Measurements from ENCODE around the gene PIK3CA. TPM values are rescaled to one million over a fixed set of nuclear protein-coding genes. Genes with fewer than 3 reads are reported as not detected.

Gene PIK3CA
- total RNA-seq, 1 donor from 2014 or later = 20.0 TPM

GRCh38 chr3:179136195-179136594, 12.0 kb upstream of the PIK3CA start:
- no peaks in the 10 kb centered on the region for H3K4me1 Mint-ChIP-seq (ENCODE audit: low read depth, unreplicated experiment)
- H3K4me3 Mint-ChIP-seq (ENCODE audit: unreplicated experiment) = no peak overlapping the region
- H3K9me3 Mint-ChIP-seq (ENCODE audit: unreplicated experiment) = peaks cover 7% of the 10 kb centered on the region
- no peaks in the 10 kb centered on the region for H3K36me3 Mint-ChIP-seq (ENCODE audit: unreplicated experiment)
- H3K27ac Mint-ChIP-seq (ENCODE audit: unreplicated experiment) = no peak overlapping the region
- TF ChIP-seq CTCF (IDR thresholded peaks at IDR 0.05; ENCODE audit: partially characterized antibody, unreplicated experiment) = no peak
- DNase-seq = no peak
- peaks cover 3% of the 10 kb centered on the region for H3K27me3 Mint-ChIP-seq (ENCODE audit: unreplicated experiment)

- peaks cover 5% of the 10 kb centered on the region for H3K9me3 Mint-ChIP-seq (ENCODE audit: unreplicated experiment)
These were observed 6.3 kb upstream of the PIK3CA start for GRCh38 chr3:179141890-179142289.

GRCh38 chr3:179146911-179147513, 1.1 kb upstream of the PIK3CA start:
- Mint-ChIP-seq H3K27ac (ENCODE audit: unreplicated experiment) (no peak overlapping the region), H3K27me3 (ENCODE audit: unreplicated experiment) (peaks cover 2% of the 10 kb centered on the region), H3K4me1 (ENCODE audit: low read depth, unreplicated experiment) (peaks cover 15% of the 10 kb centered on the region), H3K4me3 (ENCODE audit: unreplicated experiment) (no peak overlapping the region), H3K36me3 (ENCODE audit: unreplicated experiment) (no peaks in the 10 kb centered on the region), H3K9me3 (ENCODE audit: unreplicated experiment) (peaks cover 8% of the 10 kb centered on the region)
- peak; percentile 76 for TF ChIP-seq CTCF (IDR thresholded peaks at IDR 0.05; ENCODE audit: partially characterized antibody, unreplicated experiment)
- no peak for DNase-seq

More at GRCh38 chr3:179141890-179142289, 6.3 kb upstream of the PIK3CA start:
- Mint-ChIP-seq H3K27ac (ENCODE audit: unreplicated experiment) (no peak overlapping the region), H3K4me1 (ENCODE audit: low read depth, unreplicated experiment) (no peaks in the 10 kb centered on the region), H3K4me3 (ENCODE audit: unreplicated experiment) (no peak overlapping the region), H3K36me3 (ENCODE audit: unreplicated experiment) (no peaks in the 10 kb centered on the region), H3K27me3 (ENCODE audit: unreplicated experiment) (peaks cover 3% of the 10 kb centered on the region)
- DNase-seq = no peak
- no peak for TF ChIP-seq CTCF (IDR thresholded peaks at IDR 0.05; ENCODE audit: partially characterized antibody, unreplicated experiment)

GRCh38 chr3:179147514-179147872, 664 bp upstream of the PIK3CA start:
- no peak overlapping the region for H3K27ac Mint-ChIP-seq (ENCODE audit: unreplicated experiment)
- H3K27me3 Mint-ChIP-seq (ENCODE audit: unreplicated experiment) = peaks cover 2% of the 10 kb centered on the region
- peaks cover 15% of the 10 kb centered on the region for H3K4me1 Mint-ChIP-seq (ENCODE audit: low read depth, unreplicated experiment)
- no peaks in the 10 kb centered on the region for H3K36me3 Mint-ChIP-seq (ENCODE audit: unreplicated experiment)
- H3K4me3 Mint-ChIP-seq (ENCODE audit: unreplicated experiment) = no peak overlapping the region
- peak; percentile 17 for DNase-seq
- TF ChIP-seq CTCF (IDR thresholded peaks at IDR 0.05; ENCODE audit: partially characterized antibody, unreplicated experiment) = peak; percentile 51
- peaks cover 8% of the 10 kb centered on the region for H3K9me3 Mint-ChIP-seq (ENCODE audit: unreplicated experiment)

- H3K4me3 Mint-ChIP-seq (ENCODE audit: unreplicated experiment) = peak overlapping the region; percentile 97
- peak overlapping the region; percentile 89 for H3K27ac Mint-ChIP-seq (ENCODE audit: unreplicated experiment)
- peak; percentile 65 for DNase-seq
- peaks cover 8% of the 10 kb centered on the region for H3K9me3 Mint-ChIP-seq (ENCODE audit: unreplicated experiment)
- TF ChIP-seq CTCF (IDR thresholded peaks at IDR 0.05; ENCODE audit: partially characterized antibody, unreplicated experiment) = no peak
- H3K27me3 Mint-ChIP-seq (ENCODE audit: unreplicated experiment) = peaks cover 2% of the 10 kb centered on the region
- no peaks in the 10 kb centered on the region for H3K36me3 Mint-ChIP-seq (ENCODE audit: unreplicated experiment)
- H3K4me1 Mint-ChIP-seq (ENCODE audit: low read depth, unreplicated experiment) = peaks cover 15% of the 10 kb centered on the region
These were observed 654 bp downstream of the PIK3CA start for GRCh38 chr3:179148616-179149405.
